ENCODE measurements around the gene HTR3E. TPM values are rescaled to one million over a fixed set of nuclear protein-coding genes. Genes with fewer than 3 reads are reported as not detected.

The HTR3E gene
- total RNA-seq, 1 experiment from 2014 or later: not detected

- Mint-ChIP-seq H3K36me3 (peaks cover 6% of the 10 kb centered on the region), H3K27ac (no peak overlapping the region), H3K4me3 (no peak overlapping the region), H3K27me3 (ENCODE audit: low read depth) (no peaks in the 10 kb centered on the region), H3K9me3 (peaks cover 15% of the 10 kb centered on the region), H3K4me1 (peaks cover 9% of the 10 kb centered on the region)
- DNase-seq (ENCODE audit: low spot score) (no peak), ATAC-seq (no peak)
- ChIA-PET CTCF (no interaction called here), POLR2A (no interaction called here)
- TF ChIP-seq ZNF671 (CRISPR knock-in tag; IDR thresholded peaks at IDR 0.05): no peak
- no peak for TF ChIP-seq SMAD4 (CRISPR knock-in tag; IDR thresholded peaks at IDR 0.05)
- TF ChIP-seq PRDM15 (CRISPR knock-in tag; IDR thresholded peaks at IDR 0.05): no peak
- TF ChIP-seq, protein P1, sequence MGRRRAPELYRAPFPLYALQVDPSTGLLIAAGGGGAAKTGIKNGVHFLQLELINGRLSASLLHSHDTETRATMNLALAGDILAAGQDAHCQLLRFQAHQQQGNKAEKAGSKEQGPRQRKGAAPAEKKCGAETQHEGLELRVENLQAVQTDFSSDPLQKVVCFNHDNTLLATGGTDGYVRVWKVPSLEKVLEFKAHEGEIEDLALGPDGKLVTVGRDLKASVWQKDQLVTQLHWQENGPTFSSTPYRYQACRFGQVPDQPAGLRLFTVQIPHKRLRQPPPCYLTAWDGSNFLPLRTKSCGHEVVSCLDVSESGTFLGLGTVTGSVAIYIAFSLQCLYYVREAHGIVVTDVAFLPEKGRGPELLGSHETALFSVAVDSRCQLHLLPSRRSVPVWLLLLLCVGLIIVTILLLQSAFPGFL (CRISPR knock-in tag; IDR thresholded peaks at IDR 0.05; ENCODE audit: borderline replicate concordance): no peak
- TF ChIP-seq, protein P2, sequence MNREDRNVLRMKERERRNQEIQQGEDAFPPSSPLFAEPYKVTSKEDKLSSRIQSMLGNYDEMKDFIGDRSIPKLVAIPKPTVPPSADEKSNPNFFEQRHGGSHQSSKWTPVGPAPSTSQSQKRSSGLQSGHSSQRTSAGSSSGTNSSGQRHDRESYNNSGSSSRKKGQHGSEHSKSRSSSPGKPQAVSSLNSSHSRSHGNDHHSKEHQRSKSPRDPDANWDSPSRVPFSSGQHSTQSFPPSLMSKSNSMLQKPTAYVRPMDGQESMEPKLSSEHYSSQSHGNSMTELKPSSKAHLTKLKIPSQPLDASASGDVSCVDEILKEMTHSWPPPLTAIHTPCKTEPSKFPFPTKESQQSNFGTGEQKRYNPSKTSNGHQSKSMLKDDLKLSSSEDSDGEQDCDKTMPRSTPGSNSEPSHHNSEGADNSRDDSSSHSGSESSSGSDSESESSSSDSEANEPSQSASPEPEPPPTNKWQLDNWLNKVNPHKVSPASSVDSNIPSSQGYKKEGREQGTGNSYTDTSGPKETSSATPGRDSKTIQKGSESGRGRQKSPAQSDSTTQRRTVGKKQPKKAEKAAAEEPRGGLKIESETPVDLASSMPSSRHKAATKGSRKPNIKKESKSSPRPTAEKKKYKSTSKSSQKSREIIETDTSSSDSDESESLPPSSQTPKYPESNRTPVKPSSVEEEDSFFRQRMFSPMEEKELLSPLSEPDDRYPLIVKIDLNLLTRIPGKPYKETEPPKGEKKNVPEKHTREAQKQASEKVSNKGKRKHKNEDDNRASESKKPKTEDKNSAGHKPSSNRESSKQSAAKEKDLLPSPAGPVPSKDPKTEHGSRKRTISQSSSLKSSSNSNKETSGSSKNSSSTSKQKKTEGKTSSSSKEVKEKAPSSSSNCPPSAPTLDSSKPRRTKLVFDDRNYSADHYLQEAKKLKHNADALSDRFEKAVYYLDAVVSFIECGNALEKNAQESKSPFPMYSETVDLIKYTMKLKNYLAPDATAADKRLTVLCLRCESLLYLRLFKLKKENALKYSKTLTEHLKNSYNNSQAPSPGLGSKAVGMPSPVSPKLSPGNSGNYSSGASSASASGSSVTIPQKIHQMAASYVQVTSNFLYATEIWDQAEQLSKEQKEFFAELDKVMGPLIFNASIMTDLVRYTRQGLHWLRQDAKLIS (CRISPR knock-in tag; IDR thresholded peaks at IDR 0.05; ENCODE audit: borderline replicate concordance): no peak
- TF ChIP-seq MLX (CRISPR knock-in tag; IDR thresholded peaks at IDR 0.05): no peak
- TF ChIP-seq RELA (CRISPR knock-in tag; IDR thresholded peaks at IDR 0.05; ENCODE audit: borderline replicate concordance): no peak
- no peak for TF ChIP-seq TEAD1 (CRISPR knock-in tag; IDR thresholded peaks at IDR 0.05)
- TF ChIP-seq ZNF219 (CRISPR knock-in tag; IDR thresholded peaks at IDR 0.05; ENCODE audit: borderline replicate concordance): no peak
- TF ChIP-seq, protein P3, sequence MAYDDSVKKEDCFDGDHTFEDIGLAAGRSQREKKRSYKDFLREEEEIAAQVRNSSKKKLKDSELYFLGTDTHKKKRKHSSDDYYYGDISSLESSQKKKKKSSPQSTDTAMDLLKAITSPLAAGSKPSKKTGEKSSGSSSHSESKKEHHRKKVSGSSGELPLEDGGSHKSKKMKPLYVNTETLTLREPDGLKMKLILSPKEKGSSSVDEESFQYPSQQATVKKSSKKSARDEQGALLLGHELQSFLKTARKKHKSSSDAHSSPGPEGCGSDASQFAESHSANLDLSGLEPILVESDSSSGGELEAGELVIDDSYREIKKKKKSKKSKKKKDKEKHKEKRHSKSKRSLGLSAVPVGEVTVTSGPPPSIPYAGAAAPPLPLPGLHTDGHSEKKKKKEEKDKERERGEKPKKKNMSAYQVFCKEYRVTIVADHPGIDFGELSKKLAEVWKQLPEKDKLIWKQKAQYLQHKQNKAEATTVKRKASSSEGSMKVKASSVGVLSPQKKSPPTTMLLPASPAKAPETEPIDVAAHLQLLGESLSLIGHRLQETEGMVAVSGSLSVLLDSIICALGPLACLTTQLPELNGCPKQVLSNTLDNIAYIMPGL (CRISPR knock-in tag; IDR thresholded peaks at IDR 0.05): no peak
- TF ChIP-seq PRRX2 (CRISPR knock-in tag; IDR thresholded peaks at IDR 0.05): no peak
These were observed 21.0 kb upstream of the HTR3E start for GRCh38 chr3:184075901-184076300.

DNA sequence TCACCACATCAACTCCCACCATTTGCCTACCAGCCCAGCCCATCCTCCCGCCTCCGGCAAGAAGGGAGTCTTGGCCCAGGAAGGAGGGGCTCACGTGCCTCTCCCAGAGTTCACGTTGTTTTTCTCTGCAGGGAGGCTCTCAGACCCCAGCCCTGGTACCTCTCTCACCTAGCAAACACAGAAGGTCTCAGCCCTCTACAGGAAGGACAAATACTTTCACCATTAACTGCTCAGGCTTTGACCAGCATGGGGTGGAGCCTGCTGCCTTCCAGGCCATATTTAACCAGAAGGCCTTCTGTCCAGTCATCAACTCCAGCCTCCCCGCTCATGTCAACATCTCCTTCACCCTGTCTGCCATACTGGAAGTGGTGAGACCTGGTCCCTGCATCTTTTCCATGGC is 19.0 kb upstream of the HTR3E start:
- peaks cover 9% of the 10 kb centered on the region for H3K4me1 Mint-ChIP-seq
- DNase-seq (ENCODE audit: low spot score): no peak
- CTCF ChIA-PET: no interaction called here
- POLR2A ChIA-PET: no interaction called here
- H3K9me3 Mint-ChIP-seq: peaks cover 12% of the 10 kb centered on the region
- peaks cover 3% of the 10 kb centered on the region; the same call in 1 of the 2 replicates for H3K36me3 Mint-ChIP-seq
- TF ChIP-seq IRF1 (CRISPR knock-in tag; IDR thresholded peaks at IDR 0.05) (no peak), EMX1 (CRISPR knock-in tag; IDR thresholded peaks at IDR 0.05) (no peak), TCF7 (CRISPR knock-in tag; IDR thresholded peaks at IDR 0.05; ENCODE audit: low read depth) (no peak), CREB1 (CRISPR knock-in tag; IDR thresholded peaks at IDR 0.05) (no peak), JUN (CRISPR knock-in tag; IDR thresholded peaks at IDR 0.05) (no peak), NR1H2 (CRISPR knock-in tag; IDR thresholded peaks at IDR 0.05) (no peak), IRF2 (CRISPR knock-in tag; IDR thresholded peaks at IDR 0.05; ENCODE audit: borderline replicate concordance, low read depth) (no peak)
- TF ChIP-seq, protein P4, sequence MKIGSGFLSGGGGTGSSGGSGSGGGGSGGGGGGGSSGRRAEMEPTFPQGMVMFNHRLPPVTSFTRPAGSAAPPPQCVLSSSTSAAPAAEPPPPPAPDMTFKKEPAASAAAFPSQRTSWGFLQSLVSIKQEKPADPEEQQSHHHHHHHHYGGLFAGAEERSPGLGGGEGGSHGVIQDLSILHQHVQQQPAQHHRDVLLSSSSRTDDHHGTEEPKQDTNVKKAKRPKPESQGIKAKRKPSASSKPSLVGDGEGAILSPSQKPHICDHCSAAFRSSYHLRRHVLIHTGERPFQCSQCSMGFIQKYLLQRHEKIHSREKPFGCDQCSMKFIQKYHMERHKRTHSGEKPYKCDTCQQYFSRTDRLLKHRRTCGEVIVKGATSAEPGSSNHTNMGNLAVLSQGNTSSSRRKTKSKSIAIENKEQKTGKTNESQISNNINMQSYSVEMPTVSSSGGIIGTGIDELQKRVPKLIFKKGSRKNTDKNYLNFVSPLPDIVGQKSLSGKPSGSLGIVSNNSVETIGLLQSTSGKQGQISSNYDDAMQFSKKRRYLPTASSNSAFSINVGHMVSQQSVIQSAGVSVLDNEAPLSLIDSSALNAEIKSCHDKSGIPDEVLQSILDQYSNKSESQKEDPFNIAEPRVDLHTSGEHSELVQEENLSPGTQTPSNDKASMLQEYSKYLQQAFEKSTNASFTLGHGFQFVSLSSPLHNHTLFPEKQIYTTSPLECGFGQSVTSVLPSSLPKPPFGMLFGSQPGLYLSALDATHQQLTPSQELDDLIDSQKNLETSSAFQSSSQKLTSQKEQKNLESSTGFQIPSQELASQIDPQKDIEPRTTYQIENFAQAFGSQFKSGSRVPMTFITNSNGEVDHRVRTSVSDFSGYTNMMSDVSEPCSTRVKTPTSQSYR (CRISPR knock-in tag; IDR thresholded peaks at IDR 0.05): no peak
- no peak overlapping the region for H3K4me3 Mint-ChIP-seq
- no peak overlapping the region for H3K27ac Mint-ChIP-seq
- peak; percentile 80 for ATAC-seq
- no peaks in the 10 kb centered on the region for H3K27me3 Mint-ChIP-seq (ENCODE audit: low read depth)
